HepG2 (cell line): ENCODE data around the gene VCP. TPM values are rescaled to one million over a fixed set of nuclear protein-coding genes. Genes with fewer than 3 reads are reported as not detected.

Source experiments
- ATF4 ChIP-seq, 2 experiments: fragments of 450-650 bp in 1 of 2; sonication (generic) in 1 of 2; formaldehyde crosslinking; IDR thresholded peaks; 2 replicates each; pipeline versions ENCODE4 v1.5.0 to v1.8.0; 2020 to 2022; ENCODE audit warnings: mild to moderate bottlenecking in 1 of 2, missing genetic modification reagents in 1 of 2
- CBX5 ChIP-seq: sonication (generic); formaldehyde crosslinking; IDR thresholded peaks from 2 replicates; pipeline ENCODE4 v1.4.0; 2020; ENCODE audit warnings: missing genetic modification reagents, borderline replicate concordance
- E2F2 ChIP-seq: sonication (generic); formaldehyde crosslinking; IDR thresholded peaks from 2 replicates; pipeline ENCODE4 v1.4.0; 2020; ENCODE audit warnings: missing genetic modification reagents, borderline replicate concordance
- FOXA1 ChIP-seq, 2 experiments: fragments of 450-650 bp in 1 of 2; sonication (generic) in 1 of 2; formaldehyde crosslinking in 1 of 2; IDR thresholded peaks; 2 replicates each; pipeline versions ENCODE4 v1.4.0 to v1.6.1; 2016 to 2020; ENCODE audit warnings: missing genetic modification reagents in 1 of 2
- KLF9 ChIP-seq: IDR thresholded peaks from 2 replicates; pipeline ENCODE4 v1.6.1; 2016; ENCODE audit warnings: low read depth
- NFKBIZ ChIP-seq: IDR thresholded peaks from 2 replicates; pipeline ENCODE4 v1.6.1; 2018; ENCODE audit warnings: missing genetic modification reagents, missing compliant biosample characterization
- POLR2A ChIP-seq, 2 experiments: IDR thresholded peaks; 2 replicates each; pipeline ENCODE4 v1.6.1; 2011; ENCODE audit warnings: low read depth in 2 of 2, low read length in 2 of 2, mild to moderate bottlenecking in 1 of 2, moderate library complexity in 1 of 2; ENCODE audit not compliant: insufficient read depth in 1 of 2
- PRPF4 ChIP-seq: fragments of 200-400 bp; formaldehyde crosslinking; IDR thresholded peaks from 2 replicates; pipeline ENCODE4 v1.6.1; 2016; ENCODE audit warnings: low read length, low read depth; ENCODE audit not compliant: poor library complexity, severe bottlenecking
- RAD21 ChIP-seq: fragments of 450-650 bp; formaldehyde crosslinking; IDR thresholded peaks from 2 replicates; pipeline ENCODE4 v1.5.0; 2020; ENCODE audit warnings: mild to moderate bottlenecking
- RBFOX2 ChIP-seq: fragments of 200-400 bp; formaldehyde crosslinking; IDR thresholded peaks from 2 replicates; pipeline ENCODE4 v1.6.1; 2017; ENCODE audit warnings: low read depth, mild to moderate bottlenecking, low read length
- SALL1 ChIP-seq: sonication (generic); formaldehyde crosslinking; IDR thresholded peaks from 2 replicates; pipeline ENCODE4 v1.8.0; 2022; ENCODE audit warnings: mild to moderate bottlenecking, missing genetic modification reagents
- SP1 ChIP-seq, 2 experiments: fragments of 450-650 bp in 1 of 2; sonication (generic) in 1 of 2; formaldehyde crosslinking in 1 of 2; IDR thresholded peaks; 2 replicates each; pipeline versions ENCODE4 v1.4.0 to v1.6.1; 2016 to 2020; ENCODE audit warnings: missing genetic modification reagents in 1 of 2
- SP5 ChIP-seq: IDR thresholded peaks from 2 replicates; pipeline ENCODE4 v1.6.1; 2016; ENCODE audit warnings: low read depth, borderline replicate concordance
- SRY ChIP-seq: sonication (generic); formaldehyde crosslinking; IDR thresholded peaks from 2 replicates; pipeline ENCODE4 v1.8.0; 2022; ENCODE audit warnings: mild to moderate bottlenecking, missing genetic modification reagents
- UBTF ChIP-seq: sonication (generic); formaldehyde crosslinking; IDR thresholded peaks from 2 replicates; pipeline ENCODE4 v1.4.0; 2020; ENCODE audit warnings: mild to moderate bottlenecking, missing genetic modification reagents
- ZFP90 ChIP-seq: sonication (generic); formaldehyde crosslinking; IDR thresholded peaks from 2 replicates; pipeline ENCODE4 v1.8.0; 2022; ENCODE audit warnings: missing genetic modification reagents, mild to moderate bottlenecking, inconsistent platforms, borderline replicate concordance
- ZNF234 ChIP-seq: sonication (generic); formaldehyde crosslinking; conservative IDR thresholded peaks from 2 replicates; pipeline ENCODE4 v1.5.1; 2020; ENCODE audit warnings: mild to moderate bottlenecking, missing genetic modification reagents
- ZNF34 ChIP-seq: sonication (generic); formaldehyde crosslinking; IDR thresholded peaks from 2 replicates; pipeline ENCODE4 v1.4.0; 2020; ENCODE audit warnings: mild to moderate bottlenecking, missing genetic modification reagents, borderline replicate concordance
- ZNF367 ChIP-seq: sonication (generic); formaldehyde crosslinking; IDR thresholded peaks from 2 replicates; pipeline ENCODE4 v1.4.0; 2020; ENCODE audit warnings: missing genetic modification reagents, borderline replicate concordance
- ZNF484 ChIP-seq: sonication (generic); formaldehyde crosslinking; IDR thresholded peaks from 2 replicates; pipeline ENCODE4 v1.5.1; 2020; ENCODE audit warnings: mild to moderate bottlenecking, low read depth, missing genetic modification reagents, borderline replicate concordance
- ZNF558 ChIP-seq: sonication (generic); formaldehyde crosslinking; IDR thresholded peaks from 2 replicates; pipeline ENCODE4 v1.9.0; 2022; ENCODE audit warnings: mild to moderate bottlenecking, missing genetic modification reagents, borderline replicate concordance
- ZNF570 ChIP-seq: sonication (generic); formaldehyde crosslinking; IDR thresholded peaks from 2 replicates; pipeline ENCODE4 v1.4.0; 2020; ENCODE audit warnings: mild to moderate bottlenecking, missing genetic modification reagents, borderline replicate concordance
- ZNF792 ChIP-seq: IDR thresholded peaks from 2 replicates; pipeline ENCODE4 v1.6.1; 2016
- polyA plus RNA-seq, 8 experiments: library from polyadenylated mRNA; depleted of rRNA in 3 of 8; stranded (reverse) in 7 of 8; unstranded in 1 of 8; fragments of >200 nt; fragmentation: Illumina TruSeq in 4 of 8; extraction: Trizol in 4 of 8; gene quantifications; 2 replicates each; pipeline versions ENCODE4 v1.2.1 to v1.2.3, GENCODE V29; 2011 to 2016; ENCODE audit warnings: low read depth in 4 of 8, missing spikeins in 1 of 8, mixed read lengths in 1 of 8; ENCODE audit not compliant: insufficient read depth in 1 of 8
- total RNA-seq, 5 experiments: library from RNA; depleted of rRNA; stranded (reverse); fragments of >200 nt; fragmentation: Illumina TruSeq; extraction: Trizol; gene quantifications; 2 replicates each; pipeline ENCODE4 v1.2.3, GENCODE V29; 2016; ENCODE audit warnings: low read depth in 1 of 5
- TF ChIP-seq, protein P1 (sequence below): IDR thresholded peaks from 2 replicates; pipeline ENCODE4 v1.6.1; 2016; ENCODE audit warnings: low read depth, control low read depth

The VCP gene
- total and polyA plus RNA-seq, 2 of the 13 experiments (the other 11 are each of a cell fraction or from before 2014, with no cell fraction given), result 143 to 391 TPM

GRCh38 chr9:35111001-35111933 lies 38.8 kb upstream of the VCP start (continued):
- TF ChIP-seq, protein P1, sequence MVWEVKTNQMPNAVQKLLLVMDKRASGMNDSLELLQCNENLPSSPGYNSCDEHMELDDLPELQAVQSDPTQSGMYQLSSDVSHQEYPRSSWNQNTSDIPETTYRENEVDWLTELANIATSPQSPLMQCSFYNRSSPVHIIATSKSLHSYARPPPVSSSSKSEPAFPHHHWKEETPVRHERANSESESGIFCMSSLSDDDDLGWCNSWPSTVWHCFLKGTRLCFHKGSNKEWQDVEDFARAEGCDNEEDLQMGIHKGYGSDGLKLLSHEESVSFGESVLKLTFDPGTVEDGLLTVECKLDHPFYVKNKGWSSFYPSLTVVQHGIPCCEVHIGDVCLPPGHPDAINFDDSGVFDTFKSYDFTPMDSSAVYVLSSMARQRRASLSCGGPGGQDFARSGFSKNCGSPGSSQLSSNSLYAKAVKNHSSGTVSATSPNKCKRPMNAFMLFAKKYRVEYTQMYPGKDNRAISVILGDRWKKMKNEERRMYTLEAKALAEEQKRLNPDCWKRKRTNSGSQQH (CRISPR knock-in tag), result no peak
- TF ChIP-seq ZNF367 (CRISPR knock-in tag), result no peak
- TF ChIP-seq ZNF570 (CRISPR knock-in tag), result no peak
- no peak for TF ChIP-seq SP1 (IDR thresholded peaks at IDR 0.05)
- TF ChIP-seq SP1 (CRISPR knock-in tag; IDR thresholded peaks at IDR 0.05), result peak; percentile 93
- TF ChIP-seq ZNF34, result no peak
- peak; percentile 59; the same call in 1 of the 2 replicates for TF ChIP-seq RBFOX2
- no peak for TF ChIP-seq NFKBIZ
- no peak for TF ChIP-seq ATF4 (CRISPR knock-in tag; IDR thresholded peaks at IDR 0.05)
- TF ChIP-seq KLF9, result peak; percentile 34; the same call in 1 of the 2 replicates
- TF ChIP-seq ZNF792, result no peak
- TF ChIP-seq ZNF234, result no peak
- no peak for TF ChIP-seq SRY (CRISPR knock-in tag)
- no peak for TF ChIP-seq ZFP90
- no peak for TF ChIP-seq ZNF558
- peak; percentile 23; the same call in 1 of the 2 replicates for TF ChIP-seq SALL1
- peak; percentile 73; the same call in 1 of the 2 replicates for TF ChIP-seq SP5
- no peak for TF ChIP-seq ZNF484 (CRISPR knock-in tag)
- TF ChIP-seq RAD21 (CRISPR knock-in tag), result 0 out of 2 replicates have a peak, but pooled peaks have one; percentile 17
- TF ChIP-seq FOXA1 (IDR thresholded peaks at IDR 0.05), result no peak
- no peak for TF ChIP-seq FOXA1 (CRISPR knock-in tag; IDR thresholded peaks at IDR 0.05)
- peak; percentile 56; the same call in 1 of the 2 replicates for TF ChIP-seq UBTF (CRISPR knock-in tag)
- no peak for TF ChIP-seq E2F2 (CRISPR knock-in tag)
- 0 out of 4 replicates have a peak, but pooled peaks of 1 of the 2 experiments have one; percentile 24 for TF ChIP-seq POLR2A (IDR thresholded peaks at IDR 0.05; ENCODE audit: insufficient read depth in 1 of 2, low read depth in 2 of 2, low read length in 2 of 2)
- TF ChIP-seq CBX5 (CRISPR knock-in tag), result no peak
- no peak for TF ChIP-seq PRPF4
